Osteocyte (in vitro differentiated cells): Measurements from ENCODE around the gene RFNG. TPM values are rescaled to one million over a fixed set of nuclear protein-coding genes. Genes with fewer than 3 reads are reported as not detected.

Experiments
- DNase-seq: peaks from one replicate; pipeline ENCODE4 v3.0.0; 2021; ENCODE audit warnings: mixed read lengths; ENCODE audit not compliant: unreplicated experiment; ENCODE audit errors: extremely low spot score
- H3K27ac Mint-ChIP-seq: one replicate; pipeline ENCODE4 v1.8.0; 2021; ENCODE audit warnings: mild to moderate bottlenecking, mixed read lengths; ENCODE audit not compliant: unreplicated experiment
- H3K27me3 Mint-ChIP-seq: one replicate; pipeline ENCODE4 v1.8.0; 2021; ENCODE audit warnings: mixed read lengths; ENCODE audit not compliant: unreplicated experiment
- H3K36me3 Mint-ChIP-seq: one replicate; pipeline ENCODE4 v1.8.0; 2021; ENCODE audit warnings: mixed read lengths; ENCODE audit not compliant: unreplicated experiment
- H3K4me1 Mint-ChIP-seq: one replicate; pipeline ENCODE4 v1.8.0; 2021; ENCODE audit warnings: mixed read lengths; ENCODE audit not compliant: unreplicated experiment
- H3K4me3 Mint-ChIP-seq: one replicate; pipeline ENCODE4 v1.8.0; 2021; ENCODE audit warnings: mild to moderate bottlenecking, moderate library complexity, mixed read lengths; ENCODE audit not compliant: unreplicated experiment
- H3K9me3 Mint-ChIP-seq: one replicate; pipeline ENCODE4 v1.8.0; 2021; ENCODE audit warnings: mixed read lengths; ENCODE audit not compliant: unreplicated experiment
- total RNA-seq: library from RNA; stranded (reverse); gene quantifications from 2 replicates; pipeline ENCODE4 v1.2.1, GENCODE V29; 2021
- TF ChIP-seq, protein P1 (sequence below): fragments of 200-600 bp; sonication (generic); IDR thresholded peaks from 2 replicates; pipeline ENCODE4 v1.5.0; 2021; ENCODE audit warnings: antibody characterized with exemption, mild to moderate bottlenecking, moderate library complexity

Gene RFNG
- total RNA-seq, 1 donor from 2014 or later = 41.0 TPM

DNA sequence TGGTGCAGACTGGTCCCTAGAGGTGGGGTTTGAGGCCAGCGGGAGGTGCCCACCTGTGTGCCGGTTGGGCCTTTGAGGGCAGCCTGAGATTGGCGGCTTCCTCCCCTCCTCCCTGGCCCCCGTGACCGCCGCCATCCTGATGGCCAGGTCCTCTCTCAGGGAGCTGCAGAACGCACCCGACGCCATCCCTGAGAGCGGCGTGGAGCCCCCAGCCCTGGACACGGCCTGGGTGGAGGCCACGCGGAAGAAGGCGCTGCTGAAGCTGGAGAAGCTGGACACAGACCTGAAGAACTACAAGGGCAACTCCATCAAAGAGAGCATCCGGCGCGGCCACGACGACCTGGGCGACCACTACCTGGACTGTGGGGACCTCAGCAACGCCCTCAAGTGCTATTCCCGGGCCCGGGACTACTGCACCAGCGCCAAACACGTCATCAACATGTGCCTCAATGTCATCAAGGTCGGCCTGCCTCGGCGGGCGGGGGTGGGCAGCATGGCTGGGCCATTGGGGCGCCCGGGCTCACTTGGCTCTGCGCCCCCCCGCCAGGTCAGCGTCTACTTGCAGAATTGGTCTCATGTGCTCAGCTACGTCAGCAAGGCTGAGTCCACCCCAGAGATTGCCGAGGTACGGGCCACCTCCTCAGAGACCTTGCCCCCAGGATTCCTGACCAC is 2.9 kb upstream of the RFNG start:
- no peaks in the 10 kb centered on the region for H3K9me3 Mint-ChIP-seq
- H3K4me3 Mint-ChIP-seq = no peak overlapping the region
- no peak overlapping the region for H3K27ac Mint-ChIP-seq
- H3K36me3 Mint-ChIP-seq = peaks cover 13% of the 10 kb centered on the region
- TF ChIP-seq, protein P1, sequence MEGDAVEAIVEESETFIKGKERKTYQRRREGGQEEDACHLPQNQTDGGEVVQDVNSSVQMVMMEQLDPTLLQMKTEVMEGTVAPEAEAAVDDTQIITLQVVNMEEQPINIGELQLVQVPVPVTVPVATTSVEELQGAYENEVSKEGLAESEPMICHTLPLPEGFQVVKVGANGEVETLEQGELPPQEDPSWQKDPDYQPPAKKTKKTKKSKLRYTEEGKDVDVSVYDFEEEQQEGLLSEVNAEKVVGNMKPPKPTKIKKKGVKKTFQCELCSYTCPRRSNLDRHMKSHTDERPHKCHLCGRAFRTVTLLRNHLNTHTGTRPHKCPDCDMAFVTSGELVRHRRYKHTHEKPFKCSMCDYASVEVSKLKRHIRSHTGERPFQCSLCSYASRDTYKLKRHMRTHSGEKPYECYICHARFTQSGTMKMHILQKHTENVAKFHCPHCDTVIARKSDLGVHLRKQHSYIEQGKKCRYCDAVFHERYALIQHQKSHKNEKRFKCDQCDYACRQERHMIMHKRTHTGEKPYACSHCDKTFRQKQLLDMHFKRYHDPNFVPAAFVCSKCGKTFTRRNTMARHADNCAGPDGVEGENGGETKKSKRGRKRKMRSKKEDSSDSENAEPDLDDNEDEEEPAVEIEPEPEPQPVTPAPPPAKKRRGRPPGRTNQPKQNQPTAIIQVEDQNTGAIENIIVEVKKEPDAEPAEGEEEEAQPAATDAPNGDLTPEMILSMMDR = no peak
- H3K27me3 Mint-ChIP-seq = no peaks in the 10 kb centered on the region
- DNase-seq = no peak
- H3K4me1 Mint-ChIP-seq = peaks cover 17% of the 10 kb centered on the region

DNA sequence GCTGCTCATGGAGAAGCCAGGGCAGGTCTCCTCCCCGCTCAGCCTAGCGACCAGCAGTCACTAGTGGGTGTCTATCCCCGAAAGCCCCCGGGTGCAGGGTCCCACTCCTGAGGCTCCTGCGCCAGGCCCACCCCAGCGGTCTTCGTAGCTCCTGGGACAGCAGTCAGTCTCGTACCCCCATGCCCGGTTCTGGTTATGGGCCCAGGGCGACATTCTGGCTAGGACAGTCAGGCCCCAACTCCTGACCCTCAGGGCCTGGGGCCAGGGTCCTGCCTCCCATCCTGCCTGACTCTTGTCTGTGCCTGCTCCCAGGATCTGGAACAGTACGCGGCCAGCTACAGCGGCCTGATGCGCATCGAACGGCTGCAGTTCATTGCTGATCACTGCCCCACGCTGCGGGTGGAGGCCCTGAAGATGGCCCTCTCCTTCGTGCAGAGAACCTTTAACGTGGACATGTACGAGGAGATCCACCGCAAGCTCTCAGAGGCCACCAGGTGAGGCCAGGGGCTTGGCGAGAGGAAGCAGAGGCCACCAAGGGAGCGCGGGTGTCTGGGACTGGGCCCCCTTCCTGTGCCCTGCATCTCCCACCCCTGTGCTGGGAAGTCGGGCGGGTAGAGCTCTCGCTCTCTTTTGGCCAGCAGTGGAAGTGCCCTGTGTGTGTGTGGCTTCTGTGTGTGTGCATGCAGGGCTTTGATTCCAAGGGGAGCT is 2.1 kb upstream of the RFNG start:
- Mint-ChIP-seq H3K36me3 (peaks cover 13% of the 10 kb centered on the region), H3K4me3 (peak overlapping the region; percentile 78), H3K4me1 (peaks cover 17% of the 10 kb centered on the region), H3K9me3 (no peaks in the 10 kb centered on the region), H3K27me3 (no peaks in the 10 kb centered on the region), H3K27ac (no peak overlapping the region)
- no peak for DNase-seq
- TF ChIP-seq, protein P1 = no peak

DNA sequence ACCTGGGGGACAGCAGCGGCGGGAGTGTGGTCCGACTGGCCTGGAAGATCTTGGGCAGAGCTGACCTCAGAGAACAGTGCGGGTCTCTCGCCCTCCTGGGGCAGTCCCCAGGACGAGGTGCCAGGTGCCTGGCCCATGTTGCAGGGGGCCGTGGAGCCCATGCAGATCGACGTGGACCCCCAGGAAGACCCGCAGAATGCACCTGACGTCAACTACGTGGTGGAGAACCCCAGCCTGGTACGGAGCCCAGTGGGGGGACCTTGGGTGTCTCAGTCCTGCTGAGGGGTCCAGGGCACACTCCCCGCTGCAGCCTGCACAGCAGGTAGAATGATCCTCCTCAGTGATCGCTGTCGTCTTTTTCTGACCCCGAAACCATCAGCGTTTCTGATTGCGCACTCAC is 1.5 kb upstream of the RFNG start:
- H3K4me3 Mint-ChIP-seq = peak overlapping the region; percentile 78
- H3K9me3 Mint-ChIP-seq = no peaks in the 10 kb centered on the region
- no peak overlapping the region for H3K27ac Mint-ChIP-seq
- DNase-seq = no peak
- H3K36me3 Mint-ChIP-seq = peaks cover 13% of the 10 kb centered on the region
- no peaks in the 10 kb centered on the region for H3K27me3 Mint-ChIP-seq
- H3K4me1 Mint-ChIP-seq = peaks cover 17% of the 10 kb centered on the region
- TF ChIP-seq, protein P1 = no peak

DNA sequence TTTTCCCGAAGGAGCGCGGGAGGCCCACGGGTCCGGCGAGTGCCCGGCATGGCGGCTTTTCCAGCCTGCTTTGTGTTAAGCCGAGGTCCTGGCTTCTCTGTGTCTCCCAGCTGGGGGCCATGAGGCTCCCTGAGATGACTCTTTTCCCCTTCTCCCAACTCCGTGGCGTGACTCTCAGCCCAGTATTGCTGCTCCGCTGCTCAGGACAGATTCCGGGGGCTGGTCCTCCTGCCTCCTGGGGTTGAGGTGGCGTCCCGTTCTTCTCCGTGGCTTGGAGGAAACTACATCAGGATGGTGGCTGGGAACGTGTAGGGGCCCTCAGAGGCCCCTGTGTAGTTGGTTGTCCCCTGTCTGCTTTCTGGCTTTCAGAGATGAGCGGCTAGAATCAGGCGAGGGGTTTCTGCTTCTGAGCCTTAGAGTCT is 1.0 kb upstream of the RFNG start:
- TF ChIP-seq, protein P1 = no peak
- Mint-ChIP-seq H3K4me1 (peaks cover 17% of the 10 kb centered on the region), H3K4me3 (peak overlapping the region; percentile 78), H3K9me3 (no peaks in the 10 kb centered on the region), H3K27me3 (no peaks in the 10 kb centered on the region), H3K36me3 (peaks cover 10% of the 10 kb centered on the region), H3K27ac (peak overlapping the region; percentile 34)
- DNase-seq = no peak
